Mesodermal cell (in vitro differentiated cells): ENCODE measurements around the gene KANSL3.

Experiments
- H3K27ac ChIP-seq: 2 replicates; pipeline ENCODE4 v1.7.0; 2013; ENCODE audit warnings: mild to moderate bottlenecking, low read depth, low read length, moderate library complexity; ENCODE audit not compliant: severe bottlenecking
- H3K36me3 ChIP-seq: 2 replicates; pipeline ENCODE4 v1.7.1; 2013; ENCODE audit warnings: mild to moderate bottlenecking, low read length, moderate library complexity; ENCODE audit not compliant: control insufficient read depth, insufficient read depth
- H3K4me1 ChIP-seq: one replicate; pipeline ENCODE4 v1.7.1; 2013; ENCODE audit warnings: mild to moderate bottlenecking, low read length; ENCODE audit not compliant: insufficient read depth, control insufficient read depth, poor library complexity, severe bottlenecking
- H3K4me3 ChIP-seq: 2 replicates; pipeline ENCODE4 v1.7.0; 2013; ENCODE audit warnings: low read length, control low read depth, mild to moderate bottlenecking; ENCODE audit not compliant: insufficient read depth, poor library complexity, severe bottlenecking; ENCODE audit errors: extremely low read depth
- H3K9me3 ChIP-seq: 2 replicates; pipeline ENCODE4 v1.7.1; 2013; ENCODE audit warnings: mild to moderate bottlenecking, low read length, moderate library complexity; ENCODE audit not compliant: control insufficient read depth
- WGBS, 2 experiments: methylation state at CpG; one replicate each; pipeline ENCODE4 v1.1.5; 2013; ENCODE audit warnings: missing lambda C conversion rate in 2 of 2; ENCODE audit not compliant: insufficient coverage in 2 of 2; 5-methylcytosine and 5-hydroxymethylcytosine counted together

The KANSL3 gene

DNA sequence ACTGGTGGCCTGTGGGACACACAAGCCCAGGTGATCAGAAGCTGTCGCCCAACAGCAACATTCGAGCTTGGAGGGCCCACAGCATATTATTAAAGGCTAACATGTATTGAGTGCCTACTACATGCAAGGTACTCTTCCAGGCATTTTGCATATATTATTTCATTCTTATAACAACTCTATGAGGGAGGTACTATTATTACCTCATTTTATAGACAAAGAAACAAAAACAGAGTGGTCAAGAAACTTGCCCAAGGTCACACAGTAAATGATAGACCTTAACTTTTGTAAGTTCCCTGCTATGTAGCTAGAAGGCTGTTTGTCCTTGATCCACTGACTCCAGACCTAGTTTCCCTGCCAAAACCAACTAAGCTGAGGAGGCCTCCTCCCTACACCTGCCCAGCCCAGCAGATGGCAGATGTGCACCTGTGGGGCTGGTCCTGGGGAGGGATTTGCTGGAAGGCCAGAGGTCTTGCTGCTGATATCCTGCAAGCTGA is 35.7 kb downstream of the KANSL3 start:
- H3K4me3 ChIP-seq = no peak overlapping the region
- no peaks in the 10 kb centered on the region for H3K9me3 ChIP-seq
- H3K36me3 ChIP-seq = peaks cover 83% of the 10 kb centered on the region
- no peak overlapping the region for H3K27ac ChIP-seq
- WGBS, 2 experiments = 100% methylated on average over 2 of the region's 2 CpGs
- peaks cover 4% of the 10 kb centered on the region for H3K4me1 ChIP-seq

DNA sequence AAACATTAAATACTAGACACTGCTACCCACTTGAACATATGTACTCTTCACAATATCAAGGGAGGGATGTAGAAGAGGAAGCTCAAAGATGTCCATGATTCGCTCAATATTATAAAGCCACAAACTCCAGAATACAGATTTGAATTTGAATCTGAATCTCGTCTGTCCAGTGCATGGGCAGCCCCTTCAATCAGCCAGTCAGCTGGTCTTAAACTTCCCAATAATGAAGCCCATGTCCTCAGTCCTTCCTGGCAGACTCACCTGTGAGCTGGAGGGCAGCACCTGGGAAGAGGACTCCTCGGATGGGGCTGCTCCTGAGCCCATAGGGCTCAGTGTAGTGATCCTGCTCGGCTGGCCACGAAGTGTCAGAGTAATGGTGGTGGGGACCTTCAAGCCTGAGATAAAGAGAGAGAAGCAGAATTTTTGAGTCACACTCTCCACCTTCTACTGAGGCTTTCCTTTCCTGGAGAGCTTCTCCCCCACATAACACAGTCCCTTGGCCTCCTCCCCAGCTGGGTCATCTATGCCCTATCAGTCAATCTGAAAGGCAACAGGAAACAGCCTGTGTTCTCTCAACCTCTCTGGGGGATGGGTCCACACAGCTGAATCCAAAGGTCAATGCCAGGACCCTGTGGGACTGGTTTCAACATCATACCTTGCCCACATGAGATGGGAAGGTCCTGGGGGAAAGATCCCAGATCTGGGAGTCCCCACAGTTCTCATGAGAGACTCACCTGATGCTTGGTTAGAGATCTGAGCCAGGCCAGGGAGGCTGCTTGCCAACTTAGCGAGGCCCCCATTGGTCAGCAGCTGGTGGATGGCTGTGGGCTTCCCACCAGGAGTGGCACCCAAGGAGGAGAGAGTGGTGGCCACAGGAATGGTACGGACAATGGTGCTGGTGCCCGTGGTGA is 36.5 kb downstream of the KANSL3 start:
- Histone ChIP-seq H3K4me3 (no peak overlapping the region), H3K36me3 (peaks cover 85% of the 10 kb centered on the region), H3K4me1 (peaks cover 4% of the 10 kb centered on the region), H3K9me3 (no peaks in the 10 kb centered on the region), H3K27ac (no peak overlapping the region)
- 95 to 98% methylated on average over 6 to 7 of the region's 8 CpGs for WGBS, 2 experiments

DNA sequence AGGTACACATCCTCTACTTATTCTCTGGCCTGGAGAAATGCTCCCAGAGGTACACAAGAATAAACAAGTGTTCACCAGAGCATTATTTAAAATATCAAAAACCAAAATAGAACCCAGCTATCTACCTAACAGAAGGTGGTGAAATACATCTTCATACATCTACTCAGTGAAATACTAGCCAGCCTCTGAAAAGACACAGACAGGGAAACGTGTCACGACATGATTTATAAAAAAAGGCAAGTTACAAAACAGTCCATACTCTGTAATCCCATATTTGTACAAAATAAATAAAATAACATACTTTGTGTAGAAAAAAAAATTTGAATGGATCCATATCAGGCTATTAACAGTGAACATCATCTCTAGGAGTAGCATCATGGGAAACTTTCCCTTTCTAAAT is 38.2 kb downstream of the KANSL3 start:
- Histone ChIP-seq H3K9me3 (no peaks in the 10 kb centered on the region), H3K27ac (no peak overlapping the region), H3K36me3 (peaks cover 85% of the 10 kb centered on the region), H3K4me1 (peaks cover 4% of the 10 kb centered on the region), H3K4me3 (no peak overlapping the region)
- no CpG with 5 or more reads among the region's 2 CpGs for WGBS, 2 experiments

DNA sequence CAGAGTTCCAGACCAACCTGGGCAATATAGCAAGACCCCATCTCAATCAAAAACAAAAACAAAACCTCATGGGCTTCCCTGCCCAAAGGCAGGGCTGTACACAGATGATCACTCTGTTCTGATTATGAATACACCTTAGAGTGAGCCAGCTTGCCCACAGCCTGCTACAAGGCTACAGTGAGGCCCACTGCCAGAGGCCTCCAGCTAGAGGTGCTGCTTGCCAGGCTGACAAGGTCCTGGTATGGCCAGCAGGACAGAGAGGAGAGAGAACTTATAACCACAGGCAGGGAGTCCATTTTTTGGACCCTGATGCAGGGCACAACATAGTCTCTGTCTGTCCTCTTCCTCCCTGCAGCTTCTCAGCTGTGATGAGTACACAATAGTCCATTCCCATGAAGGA is 41.5 kb downstream of the KANSL3 start:
- H3K36me3 ChIP-seq = peaks cover 84% of the 10 kb centered on the region
- H3K4me1 ChIP-seq = no peaks in the 10 kb centered on the region
- no peak overlapping the region for H3K4me3 ChIP-seq
- H3K9me3 ChIP-seq = no peaks in the 10 kb centered on the region
- H3K27ac ChIP-seq = no peak overlapping the region

DNA sequence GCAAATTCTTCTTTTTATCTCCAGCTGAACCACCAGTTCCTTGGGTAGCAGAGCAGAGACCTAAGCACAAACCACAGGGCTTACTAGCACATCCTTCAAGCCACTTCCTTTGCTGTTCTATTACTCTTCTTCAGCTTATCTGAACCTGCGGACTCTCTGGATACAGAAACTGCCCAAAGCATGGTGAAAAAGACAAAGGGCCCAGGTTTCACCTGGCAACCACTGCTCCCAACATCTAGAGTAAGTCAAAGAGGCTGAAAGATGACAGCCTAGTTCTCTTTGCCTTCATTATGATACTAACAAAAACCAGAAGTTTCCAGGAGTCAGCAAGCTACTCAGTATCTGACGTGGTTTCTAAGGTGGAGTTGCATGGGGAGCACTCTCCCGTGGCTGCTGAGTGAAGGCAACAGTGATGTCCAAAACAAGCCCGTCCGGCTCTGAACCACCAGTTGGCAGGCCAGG is 43.4 kb downstream of the KANSL3 start:
- Histone ChIP-seq H3K36me3 (peaks cover 67% of the 10 kb centered on the region), H3K9me3 (no peaks in the 10 kb centered on the region), H3K4me3 (no peak overlapping the region), H3K27ac (no peak overlapping the region), H3K4me1 (no peaks in the 10 kb centered on the region)
- 96 to 97% methylated on average over 3 to 5 of the region's 5 CpGs for WGBS, 2 experiments

DNA sequence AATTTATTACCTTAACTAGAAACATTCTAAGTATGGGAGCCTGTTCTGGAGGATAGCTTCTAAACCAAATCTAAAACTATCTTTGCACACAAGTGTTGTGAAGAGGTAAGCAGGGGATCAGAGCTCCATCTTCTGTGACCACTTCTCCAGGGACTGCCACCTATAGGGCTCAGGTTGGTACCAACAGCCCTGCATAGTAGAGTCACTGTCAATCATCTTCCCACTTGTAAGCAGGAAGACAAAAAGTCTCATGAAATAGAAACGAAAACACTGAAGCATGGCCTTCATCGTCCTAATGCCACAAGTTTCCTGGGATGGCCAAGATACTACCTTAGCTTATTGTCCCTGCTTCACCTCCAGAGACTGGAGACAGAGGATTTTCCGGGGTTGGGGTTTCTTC is 43.8 kb downstream of the KANSL3 start:
- H3K9me3 ChIP-seq = no peaks in the 10 kb centered on the region
- no peaks in the 10 kb centered on the region for H3K4me1 ChIP-seq
- H3K27ac ChIP-seq = no peak overlapping the region
- peaks cover 65% of the 10 kb centered on the region for H3K36me3 ChIP-seq
- no peak overlapping the region for H3K4me3 ChIP-seq
- WGBS, 2 experiments = 85 to 100% methylated on average over 3 of the region's 3 CpGs

DNA sequence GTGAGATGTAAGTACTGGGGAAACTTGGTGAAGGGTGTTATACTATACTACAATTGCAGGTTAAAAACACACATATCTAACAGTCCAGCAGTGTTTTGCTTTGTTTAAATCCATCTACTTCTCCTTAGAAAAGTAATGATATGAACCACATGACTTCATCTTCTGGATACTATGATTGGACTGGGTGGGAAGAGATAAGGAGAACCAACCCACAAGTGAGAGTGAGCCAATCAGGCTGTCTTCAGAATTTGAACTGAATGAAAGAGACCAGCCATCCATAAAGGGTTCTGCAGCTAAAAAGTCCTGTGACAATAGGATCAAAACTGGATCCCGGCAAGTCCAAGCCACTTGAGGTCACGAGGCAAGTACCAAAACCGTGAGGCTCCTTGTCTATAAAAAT is 46.6 kb downstream of the KANSL3 start:
- H3K36me3 ChIP-seq = peaks cover 45% of the 10 kb centered on the region
- H3K9me3 ChIP-seq = no peaks in the 10 kb centered on the region
- no peak overlapping the region for H3K4me3 ChIP-seq
- WGBS, 2 experiments = 89 to 94% methylated on average over 2 to 3 of the region's 3 CpGs
- H3K4me1 ChIP-seq = no peaks in the 10 kb centered on the region
- no peak overlapping the region for H3K27ac ChIP-seq

DNA sequence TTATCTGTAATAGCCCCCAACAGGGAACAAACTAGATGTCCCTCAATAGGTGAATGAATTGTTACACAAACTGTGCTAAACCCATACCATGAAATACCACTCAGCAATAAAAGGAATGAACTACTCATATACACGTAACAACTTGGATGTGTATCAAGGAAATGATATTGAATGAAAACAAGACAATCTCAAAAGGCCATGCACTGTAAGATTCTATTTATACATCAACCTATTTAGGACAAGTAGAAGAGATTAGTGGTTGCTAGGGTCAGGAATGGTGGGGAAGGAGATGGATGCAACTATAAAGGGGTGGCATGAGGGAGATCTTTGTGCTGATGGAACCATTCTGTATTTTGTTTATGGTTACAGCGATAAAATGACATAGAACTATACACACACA is 47.1 kb downstream of the KANSL3 start:
- peaks cover 40% of the 10 kb centered on the region for H3K36me3 ChIP-seq
- H3K27ac ChIP-seq = no peak overlapping the region
- no peak overlapping the region for H3K4me3 ChIP-seq
- H3K9me3 ChIP-seq = no peaks in the 10 kb centered on the region
- no peaks in the 10 kb centered on the region for H3K4me1 ChIP-seq
- no CpG with 5 or more reads among the region's 2 CpGs for WGBS, 2 experiments

DNA sequence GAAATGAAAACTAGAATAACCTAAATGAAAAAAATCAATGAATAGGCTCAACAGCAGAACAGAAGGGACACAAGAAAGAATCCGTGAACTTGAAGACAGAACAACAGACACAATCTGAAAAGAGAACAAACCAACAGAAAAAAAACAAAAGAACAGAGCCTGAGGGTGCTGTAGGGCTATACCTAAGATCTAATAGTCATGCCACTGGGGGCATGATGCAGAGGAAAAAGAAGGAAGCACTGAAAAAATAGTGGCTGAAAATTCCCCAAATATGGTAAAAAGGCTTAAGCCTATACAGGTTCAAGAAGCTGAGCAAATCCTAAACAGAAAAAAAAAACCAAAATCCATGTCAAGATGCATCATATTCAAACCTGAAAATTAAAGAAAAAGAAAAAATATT is 50.3 kb downstream of the KANSL3 start:
- Histone ChIP-seq H3K4me1 (no peaks in the 10 kb centered on the region), H3K9me3 (no peaks in the 10 kb centered on the region), H3K27ac (no peak overlapping the region), H3K36me3 (peaks cover 12% of the 10 kb centered on the region), H3K4me3 (no peak overlapping the region)
- WGBS, 2 experiments = no CpG with 5 or more reads among the region's 1 CpG

DNA sequence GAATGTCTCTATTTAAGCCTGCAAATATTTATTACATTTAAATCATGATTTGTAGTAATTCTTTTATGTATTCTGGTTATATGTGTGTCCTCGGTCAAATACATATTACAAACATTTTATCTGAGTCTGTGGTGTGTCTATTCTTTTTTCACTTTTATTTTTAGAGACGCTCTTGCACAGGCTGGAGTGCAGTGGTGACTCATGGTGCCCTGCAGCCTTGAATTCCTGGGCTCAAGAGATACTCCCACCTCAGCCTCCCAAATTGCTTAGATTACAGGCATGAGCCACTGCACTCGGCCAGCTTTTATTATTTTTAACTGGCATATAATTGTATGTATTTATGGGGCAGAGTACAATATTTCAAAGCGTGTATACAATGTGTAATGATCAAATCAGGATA is 54.1 kb downstream of the KANSL3 start:
- Histone ChIP-seq H3K4me3 (no peak overlapping the region), H3K9me3 (no peaks in the 10 kb centered on the region), H3K36me3 (peaks cover 3% of the 10 kb centered on the region), H3K27ac (no peak overlapping the region), H3K4me1 (no peaks in the 10 kb centered on the region)
- 67 to 86% methylated on average over 1 of the region's 4 CpGs for WGBS, 2 experiments

DNA sequence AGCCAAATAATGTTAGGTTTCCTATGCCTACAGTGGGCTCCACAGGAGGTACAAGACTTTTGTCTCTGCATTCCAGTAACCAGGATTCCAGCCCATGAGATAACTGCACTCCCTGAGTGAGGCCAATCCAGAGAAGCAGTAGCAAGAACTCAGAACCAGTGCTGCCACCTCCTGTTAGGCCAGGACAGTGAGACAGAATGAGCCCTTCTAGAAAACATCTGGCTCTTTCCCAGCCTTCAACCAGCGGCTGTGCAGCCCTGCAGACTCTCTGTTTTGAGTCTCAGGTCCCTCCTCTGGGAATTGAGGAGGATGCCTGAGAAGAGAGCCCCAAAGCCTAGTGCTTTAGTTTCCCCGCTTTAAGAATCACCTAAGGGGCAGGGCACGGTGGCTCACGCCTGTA is 57.3 kb downstream of the KANSL3 start:
- no peak overlapping the region for H3K4me3 ChIP-seq
- H3K4me1 ChIP-seq = no peaks in the 10 kb centered on the region
- H3K36me3 ChIP-seq = peaks cover 3% of the 10 kb centered on the region
- WGBS, 2 experiments = 88 to 92% methylated on average over 3 of the region's 4 CpGs
- H3K27ac ChIP-seq = no peak overlapping the region
- H3K9me3 ChIP-seq = no peaks in the 10 kb centered on the region
